K562 (cell line): ENCODE data around the gene QRICH1. TPM values are rescaled to one million over a fixed set of nuclear protein-coding genes. Genes with fewer than 3 reads are reported as not detected.

Source experiments
- ATAC-seq: fragments of 200-7000 bp; cut with Tn5 transposase; 3 replicates; pipeline ENCODE4 v1.9.1; 2020; ENCODE audit warnings: moderate library complexity
- BruUV-seq: library from RNA; stranded (reverse); fragments of 400-500 nt; replicated peaks from 2 replicates; lab custom pipeline; 2021; lab: Mats Ljungman, UMichigan
- CTCF ChIA-PET: fragments of 300-600 bp; formaldehyde crosslinking; extraction: SDS; loops from one replicate; lab custom pipeline; 2021; ENCODE audit warnings: low intra/inter-chr PET ratio; lab: Yijun Ruan, JAX
- POLR2A ChIA-PET: fragments of 300-600, 350-650 bp; sonication (Branson Sonifier 250); formaldehyde crosslinking; extraction: SDS; loops from one replicate; lab custom pipeline; 2021; ENCODE audit warnings: antibody characterized with exemption, inconsistent platforms; lab: Yijun Ruan, JAX
- DNase-seq, 4 experiments: peaks; one replicate each; pipeline versions ENCODE4 v3.0.0 to v3.0.0-alpha.2; 2011 to 2018; ENCODE audit warnings: low spot score in 3 of 4, mixed read lengths in 3 of 4; ENCODE audit errors: extremely low read depth in 1 of 4
- FAIRE-seq: peaks from 2 replicates; lab custom pipeline; 2011; peaks lifted over from hg19 to GRCh38; lab: Jason Lieb, UNC
- H2AFZ ChIP-seq: 2 replicates; pipeline ENCODE4 v1.6.0; 2011; ENCODE audit warnings: low read depth, low read length, control low read depth, inconsistent platforms
- H3K27ac ChIP-seq: fragments of 200-600 bp; 3 replicates; pipeline ENCODE4 v1.8.0; 2011; ENCODE audit warnings: low read depth, mild to moderate bottlenecking, control low read depth, inconsistent platforms, low read length, moderate library complexity, mixed read lengths; ENCODE audit errors: extremely low read depth
- H3K27me3 ChIP-seq, 2 experiments: fragments of 300-600 bp in 1 of 2; 2 replicates in 1 of 2; 3 replicates in 1 of 2; pipeline versions ENCODE4 v1.6.0 to v1.8.0; 2011; ENCODE audit warnings: inconsistent platforms in 2 of 2, low read length in 2 of 2, mild to moderate bottlenecking in 1 of 2, mixed read lengths in 1 of 2, moderate library complexity in 1 of 2; ENCODE audit not compliant: control insufficient read depth in 2 of 2, insufficient read depth in 2 of 2
- H3K36me3 ChIP-seq: fragments of 300-600 bp; 3 replicates; pipeline ENCODE4 v1.8.0; 2011; ENCODE audit warnings: mild to moderate bottlenecking, low read length, inconsistent platforms; ENCODE audit not compliant: control insufficient read depth, insufficient read depth
- H3K4me1 ChIP-seq, 2 experiments: fragments of 200-600 bp in 1 of 2; replicated peaks in 1 of 2; 2 replicates in 1 of 2; 3 replicates in 1 of 2; pipeline versions ENCODE4 v1.5.1 to v1.8.0; 2011; ENCODE audit warnings: inconsistent platforms in 2 of 2, low read length in 2 of 2, mild to moderate bottlenecking in 1 of 2, mixed read lengths in 1 of 2, moderate library complexity in 1 of 2; ENCODE audit not compliant: control insufficient read depth in 2 of 2, insufficient read depth in 2 of 2
- H3K4me2 ChIP-seq: 2 replicates; pipeline ENCODE4 v1.6.1; 2011; ENCODE audit warnings: low read length, control low read depth, inconsistent platforms, mixed read lengths; ENCODE audit not compliant: insufficient read depth
- H3K4me3 ChIP-seq: fragments of 200-600 bp; sonication (generic), shearing (Covaris generic); 2 replicates; pipeline ENCODE4 v1.5.1; 2016; ENCODE audit warnings: control low read depth, inconsistent platforms
- H3K79me2 ChIP-seq: fragments of 200-600 bp; 3 replicates; pipeline ENCODE4 v1.8.0; 2011; ENCODE audit warnings: low read length, inconsistent platforms; ENCODE audit not compliant: control insufficient read depth, insufficient read depth
- H3K9ac ChIP-seq, 2 experiments: 2 replicates each; pipeline versions ENCODE4 v1.6.0 to v1.6.1; 2011; ENCODE audit warnings: low read depth in 2 of 2, low read length in 2 of 2, control low read depth in 1 of 2, inconsistent platforms in 1 of 2, mild to moderate bottlenecking in 1 of 2, mixed read lengths in 1 of 2; ENCODE audit not compliant: insufficient read depth in 1 of 2
- H3K9me1 ChIP-seq: one replicate; pipeline ENCODE4 v1.6.0; 2011; ENCODE audit warnings: inconsistent platforms, mild to moderate bottlenecking, low read length, moderate library complexity; ENCODE audit not compliant: control insufficient read depth, insufficient read depth
- H3K9me3 ChIP-seq: replicated peaks from 2 replicates; pipeline ENCODE4 v1.5.1; 2011; ENCODE audit warnings: low read depth, low read length, inconsistent platforms; ENCODE audit not compliant: control insufficient read depth, insufficient read depth
- H4K20me1 ChIP-seq: replicated peaks from 2 replicates; pipeline ENCODE4 v1.6.1; 2011; ENCODE audit warnings: low read length, inconsistent platforms, mixed read lengths; ENCODE audit not compliant: control insufficient read depth, insufficient read depth
- DNMT1 ChIP-seq: fragments of 450-650 bp; IDR thresholded peaks from 2 replicates; pipeline ENCODE4 v1.6.1; 2016; ENCODE audit warnings: antibody characterized with exemption, mild to moderate bottlenecking
- ELF1 ChIP-seq: fragments of 200-800 bp; sonication (Bioruptor generic); IDR thresholded peaks from 2 replicates; pipeline ENCODE4 v1.6.1; 2016; ENCODE audit warnings: missing genetic modification characterization, missing compliant biosample characterization
- ILK ChIP-seq: fragments of 450-650 bp; IDR thresholded peaks from 2 replicates; pipeline ENCODE4 v1.6.1; 2016; ENCODE audit warnings: missing genetic modification characterization, low read depth, mild to moderate bottlenecking, missing compliant biosample characterization, moderate library complexity, borderline replicate concordance
- POLR2AphosphoS2 ChIP-seq: IDR thresholded peaks from 2 replicates; pipeline ENCODE4 v1.6.1; 2012; ENCODE audit warnings: low read length, improper control_type of control experiment
- WGBS: fragments of 100-300 bp; shearing (Covaris generic); methylation state at CpG from one replicate; pipeline ENCODE4 v1.1.6; 2016; ENCODE audit warnings: low coverage, mixed read lengths; ENCODE audit not compliant: insufficient coverage; ENCODE audit errors: missing lambda C conversion rate; 5-methylcytosine and 5-hydroxymethylcytosine counted together
- in situ Hi-C: fragments of 300-500 bp; cut with MboI; formaldehyde crosslinking; loops from 4 replicates; pipeline ENCODE4 v1.15.0; 2018; ENCODE audit warnings: inconsistent platforms, mixed read lengths
- intact Hi-C: fragments of 100-400 bp; cut with micrococcal nuclease; formaldehyde crosslinking; loops from 2 replicates; pipeline ENCODE4 v1.14.2; 2022
- polyA plus RNA-seq, 8 experiments: library from polyadenylated mRNA; depleted of rRNA in 4 of 8; stranded (reverse) in 5 of 8; unstranded in 3 of 8; fragments of >200 nt; fragmentation: Nextera tagmentation in 2 of 8; fragmentation: Illumina TruSeq in 1 of 8; extraction: Ambion mirVana in 2 of 8; extraction: Trizol in 1 of 8; gene quantifications; 2 replicates each; pipeline versions ENCODE4 v1.2.1 to v1.2.3, GENCODE V29; 2011 to 2014; ENCODE audit warnings: inconsistent platforms in 1 of 8, missing spikeins in 1 of 8
- total RNA-seq, 7 experiments: library from RNA; depleted of rRNA in 6 of 7; stranded (reverse); fragments of >200 nt in 6 of 7; fragmentation: Illumina TruSeq in 2 of 7; extraction: Trizol in 2 of 7; gene quantifications; 2 replicates each; pipeline versions ENCODE4 v1.2.1 to v1.2.3, GENCODE V29; 2011 to 2021; ENCODE audit warnings: low replicate concordance in 1 of 7

The QRICH1 gene
- total and polyA plus RNA-seq, 9 of the 15 experiments (the other 6 are each of a cell fraction or from before 2014, with no cell fraction given), result 20.1 to 99.2 (median 56.7) TPM

- no peak for TF ChIP-seq ILK (tag)
- no peak for TF ChIP-seq ELF1
- TF ChIP-seq, all 486 proteins: peak for 148
Measured at GRCh38 chr3:49028673-49029562, 65.0 kb downstream of the QRICH1 start, which contains the start of gene IMPDH2 (continued).

- intact Hi-C loops, result loop anchor here (2.0 to 10.0 kb wide), 2 partner anchors 67 to 137 kb away; partner anchors contain the start of genes CCDC71 and QRICH1
Measured at GRCh38 chr3:49028298-49028672, 65.6 kb downstream of the QRICH1 start.

More at GRCh38 chr3:49028298-49028672, 65.6 kb downstream of the QRICH1 start:
- POLR2A ChIA-PET, result interaction anchor here (0.6 to 2.3 kb wide), 7 partner anchors 9 to 667 kb away, joined by 3 to 15 read pairs (median 3); partner anchors contain the start of genes CELSR3, DALRD3 and WDR6
- peaks cover 12% of the 10 kb centered on the region for H4K20me1 ChIP-seq
- peaks cover 62% of the 10 kb centered on the region for H3K79me2 ChIP-seq
- no TSS peak for BruUV-seq
- H3K27ac ChIP-seq, result peak overlapping the region; percentile 89
- no peaks in the 10 kb centered on the region for H3K9me3 ChIP-seq
- WGBS, result 5% methylated on average over 4 of the region's 4 CpGs
- 0 out of 2 replicates have a peak, but pooled peaks have one; percentile 6 for TF ChIP-seq POLR2AphosphoS2
- TF ChIP-seq DNMT1, result no peak
- DNase-seq (peak in 1 of 4 experiments; percentile 15), ATAC-seq (0 out of 3 replicates have a peak, but pooled peaks have one; percentile 2), FAIRE-seq (no peak)
- peaks cover 37 to 46% of the 10 kb centered on the region in 2 experiments; a peak in 4 of 5 replicates for H3K4me1 ChIP-seq
- H3K36me3 ChIP-seq, result peaks cover 89% of the 10 kb centered on the region
- H3K9ac ChIP-seq, result peak overlapping the region; percentile 93 to 97
- peak overlapping the region; percentile 100 for H3K4me2 ChIP-seq
- CTCF ChIA-PET, result no interaction called here
- H3K4me3 ChIP-seq, result peak overlapping the region; percentile 74
- in situ Hi-C loops, result no loop called here
- no peaks in the 10 kb centered on the region for H3K27me3 ChIP-seq
- H2AFZ ChIP-seq, result no peak overlapping the region
- peaks cover 9% of the 10 kb centered on the region for H3K9me1 ChIP-seq
